Measurements from ENCODE around the gene SNX8.

SNX8 gene

GRCh38 chr7:2242541-2243429 is 71.5 kb downstream of the SNX8 start:
- DNase-seq, result no peak

GRCh38 chr7:2241580-2242540 is 72.4 kb downstream of the SNX8 start, which contains the start of the genes MRM2 and NUDT1:
TSS of gene MRM2 (minus strand) at chr7:2242205. CDS start at chr7:2242169, 36 bp downstream.
TSS of gene NUDT1 (plus strand) at chr7:2242226. CDS start at chr7:2244575, 2,349 bp downstream.
- peak; percentile 25 for DNase-seq

GRCh38 chr7:2239242-2239641 is 75.0 kb downstream of the SNX8 start:
- DNase-seq, result no peak

- no peak for DNase-seq
Measured at GRCh38 chr7:2237109-2237602, 77.1 kb downstream of the SNX8 start.

- no peak for DNase-seq
Measured at GRCh38 chr7:2233926-2234325, 80.3 kb downstream of the SNX8 start.

- peak; percentile 79 for DNase-seq
Measured at GRCh38 chr7:2232766-2233520, 81.3 kb downstream of the SNX8 start, which contains the start of gene MAD1L1. TSS of gene MAD1L1 (minus strand) at chr7:2232945. CDS start at chr7:2230133, 2,812 bp downstream.

- no peak for DNase-seq
Measured at GRCh38 chr7:2231992-2232765, 82.1 kb downstream of the SNX8 start.

GRCh38 chr7:2230882-2231281 is 83.4 kb downstream of the SNX8 start:
- no peak for DNase-seq

- no peak for DNase-seq
Measured at GRCh38 chr7:2230226-2230625, 84.0 kb downstream of the SNX8 start.

GRCh38 chr7:2229467-2229866 is 84.8 kb downstream of the SNX8 start:
- DNase-seq, result no peak

- DNase-seq, result no peak
Measured at GRCh38 chr7:2228921-2229320, 85.3 kb downstream of the SNX8 start.

- no peak for DNase-seq
Measured at GRCh38 chr7:2227699-2228098, 86.5 kb downstream of the SNX8 start.

GRCh38 chr7:2225830-2226229 is 88.4 kb downstream of the SNX8 start:
- no peak for DNase-seq

GRCh38 chr7:2225336-2225735 is 88.9 kb downstream of the SNX8 start:
- DNase-seq, result no peak

- no peak for DNase-seq
Measured at GRCh38 chr7:2224934-2225333, 89.3 kb downstream of the SNX8 start.

GRCh38 chr7:2224491-2224928 is 89.7 kb downstream of the SNX8 start:
- no peak for DNase-seq

- no peak for DNase-seq
Measured at GRCh38 chr7:2223321-2223720, 90.9 kb downstream of the SNX8 start.

GRCh38 chr7:2222516-2222915 is 91.7 kb downstream of the SNX8 start:
- no peak for DNase-seq

GRCh38 chr7:2220954-2221353 is 93.3 kb downstream of the SNX8 start:
- no peak for DNase-seq

- no peak for DNase-seq
Measured at GRCh38 chr7:2220506-2220905, 93.7 kb downstream of the SNX8 start.

GRCh38 chr7:2220030-2220429 is 94.2 kb downstream of the SNX8 start:
- DNase-seq, result no peak

- DNase-seq, result no peak
Measured at GRCh38 chr7:2219606-2220005, 94.6 kb downstream of the SNX8 start.

Measured in NCI-H1048 (cell line).